Pons (tissue), 1 donor: ENCODE data around the gene TPD52L2.
"Not testable (repeated sequence)": the region's sequence is repeated elsewhere in the genome, so short reads cannot be mapped to it uniquely, and the experiment has no call there.

Experiments
- DNase-seq: peaks from one replicate; pipeline ENCODE4 v3.0.0-alpha.2; 2016; ENCODE audit warnings: low spot score

TPD52L2 gene

GRCh38 chr20:63855363-63856097, 9.5 kb upstream of the TPD52L2 start:
- DNase-seq = no peak

GRCh38 chr20:63856098-63856511, 9.0 kb upstream of the TPD52L2 start:
- DNase-seq = no peak

DNA sequence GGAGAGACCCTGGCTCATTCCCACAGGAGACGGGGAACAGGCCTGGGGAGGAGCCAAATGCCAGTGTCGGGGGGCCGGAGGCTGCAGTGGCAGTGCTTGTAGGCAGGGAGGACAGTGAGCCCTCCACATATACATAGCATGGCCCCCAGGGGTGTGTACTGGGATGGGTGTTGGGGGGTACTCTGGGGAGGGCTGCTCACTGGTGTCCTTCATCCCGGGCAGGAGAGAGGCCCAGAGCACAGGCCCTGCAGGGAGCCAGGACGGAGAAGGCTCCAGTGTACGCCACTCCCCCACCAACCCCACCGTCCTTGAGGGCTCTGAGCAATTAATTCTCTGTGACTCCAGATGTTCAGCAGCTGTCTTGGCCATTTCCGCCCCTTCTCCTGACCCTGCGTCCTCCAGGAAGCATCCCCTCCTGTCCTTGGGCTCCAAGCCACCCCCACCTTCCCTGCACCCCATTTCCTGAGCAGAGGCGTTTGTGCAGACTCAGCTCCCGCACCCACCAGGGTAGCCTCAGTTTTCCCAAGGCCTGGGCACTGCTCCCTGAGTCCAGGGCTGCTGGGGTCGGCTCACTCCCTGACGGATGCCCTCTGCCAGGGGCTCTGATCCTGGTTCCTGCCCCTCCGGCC, 7.2 kb upstream of the TPD52L2 start:
- no peak for DNase-seq

- DNase-seq = no peak
These were observed 6.5 kb upstream of the TPD52L2 start for GRCh38 chr20:63858393-63859165.

- no peak for DNase-seq
These were observed 5.8 kb upstream of the TPD52L2 start for GRCh38 chr20:63859166-63859699.

- peak; percentile 30 for DNase-seq
These were observed 4.6 kb upstream of the TPD52L2 start for GRCh38 chr20:63860325-63861051.

DNA sequence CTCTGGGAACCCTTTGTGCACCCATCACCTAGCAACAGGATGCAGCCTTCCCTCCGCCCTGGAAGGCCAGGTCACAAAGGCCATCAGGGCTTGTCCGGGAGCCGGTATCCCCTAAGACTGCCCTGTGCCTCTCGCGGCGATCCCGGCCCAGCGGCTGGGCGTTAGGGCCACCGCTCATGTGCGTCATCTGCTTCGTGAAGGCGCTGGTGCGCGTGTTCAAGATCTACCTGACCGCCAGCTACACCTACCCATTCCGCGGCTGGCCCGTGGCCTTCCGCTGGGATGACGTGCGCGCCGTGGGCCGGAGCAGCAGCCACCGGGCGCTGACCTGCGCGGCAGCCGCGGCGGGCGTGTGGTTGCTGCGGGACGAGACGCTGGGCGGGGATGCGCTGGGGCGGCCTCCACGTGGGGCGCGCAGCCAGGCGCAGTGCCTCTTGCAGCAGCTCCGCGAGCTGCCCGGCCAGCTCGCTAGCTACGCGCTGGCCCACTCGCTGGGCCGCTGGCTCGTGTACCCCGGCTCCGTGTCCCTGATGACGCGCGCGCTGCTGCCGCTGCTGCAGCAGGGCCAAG, 3.6 kb upstream of the TPD52L2 start, which contains the start of gene ABHD16B:
TSS of gene ABHD16B (plus strand) at position 134 of the 570 bp plus-strand sequence. CDS start at position 177, 43 bp downstream.
- DNase-seq = no peak

GRCh38 chr20:63861981-63862901, 2.8 kb upstream of the TPD52L2 start:
- DNase-seq = no peak

DNA sequence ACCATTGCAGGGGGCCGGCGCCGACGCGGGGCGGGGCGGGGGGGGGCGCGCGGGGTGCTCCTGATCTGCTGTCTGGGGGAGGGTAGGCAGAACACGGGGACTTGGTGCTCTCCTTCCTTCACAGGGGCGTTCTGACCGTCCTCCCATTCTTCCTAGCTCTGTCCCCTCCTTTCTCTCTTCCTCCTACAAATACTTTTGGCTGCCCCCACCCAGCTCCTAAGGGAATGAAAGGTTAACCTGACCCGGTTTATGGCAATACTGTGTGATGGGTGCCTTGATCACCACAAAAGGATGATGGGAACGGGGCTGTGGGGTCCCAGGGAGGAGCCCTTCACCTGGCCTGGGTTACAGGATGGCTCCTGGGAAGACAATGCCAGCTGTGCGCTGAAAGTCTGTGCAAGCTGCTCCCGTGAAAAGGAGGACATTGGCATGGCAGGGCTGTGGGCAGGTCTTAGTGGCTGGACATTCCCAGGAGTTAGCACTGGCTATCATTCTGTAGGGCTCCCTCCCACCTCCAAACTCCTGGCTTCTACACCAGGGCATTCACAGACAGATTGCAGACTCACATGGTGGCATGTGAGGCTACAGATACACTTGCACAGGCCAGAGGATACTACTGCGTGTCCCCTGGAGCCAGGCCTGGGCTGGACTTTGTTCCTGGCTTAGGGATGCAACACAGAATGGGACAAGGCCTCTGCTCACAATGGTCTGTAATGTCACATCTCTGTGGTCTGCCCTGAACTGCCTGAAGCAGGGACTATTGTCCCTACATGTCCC, 1.9 kb upstream of the TPD52L2 start:
- no peak for DNase-seq

- DNase-seq = peak; percentile 77
These were observed 1.1 kb upstream of the TPD52L2 start for GRCh38 chr20:63863798-63864544.

- no peak for DNase-seq
These were observed 509 bp upstream of the TPD52L2 start for GRCh38 chr20:63864545-63864977.

DNA sequence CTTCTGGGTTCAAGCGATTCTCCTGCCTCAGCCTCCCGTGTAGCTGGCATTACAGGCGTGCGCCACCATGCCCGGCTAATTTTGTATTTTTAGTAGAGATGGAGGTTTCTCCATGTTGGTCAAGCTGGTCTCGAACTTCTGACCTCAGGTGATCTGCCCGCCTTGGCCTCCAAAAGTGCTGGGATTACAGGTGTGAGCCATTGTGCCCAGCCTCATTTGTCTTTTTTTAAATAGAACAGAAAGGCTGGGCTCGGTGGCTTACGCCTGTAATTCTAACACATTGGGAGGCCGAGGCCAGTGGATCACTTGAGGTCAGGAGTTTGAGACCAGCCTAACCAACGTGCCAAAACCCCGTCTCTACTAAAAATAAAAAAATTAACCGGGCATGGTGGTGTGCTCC, 2.0 kb downstream of the TPD52L2 start:
- not testable (repeated sequence) for DNase-seq

DNA sequence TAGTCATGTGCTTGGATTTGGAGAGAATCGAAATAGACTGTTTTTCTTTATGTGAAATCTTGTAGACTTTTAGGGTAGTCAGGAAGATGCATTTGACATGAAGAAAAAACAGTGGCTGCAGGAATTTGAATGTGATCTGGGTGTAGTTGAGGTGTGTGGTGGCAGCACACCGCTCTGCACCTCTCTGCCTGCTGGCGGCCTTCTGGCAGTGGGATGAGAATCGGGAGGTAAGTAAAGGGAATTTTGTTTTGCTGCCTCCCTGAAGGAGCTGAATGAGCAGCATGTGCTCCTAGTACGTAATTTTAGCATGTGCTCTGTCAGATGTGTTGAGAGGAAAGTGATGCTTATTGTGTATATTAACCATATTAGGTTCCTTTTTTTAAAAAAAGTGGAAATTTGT, 3.2 kb downstream of the TPD52L2 start:
- DNase-seq = no peak

DNA sequence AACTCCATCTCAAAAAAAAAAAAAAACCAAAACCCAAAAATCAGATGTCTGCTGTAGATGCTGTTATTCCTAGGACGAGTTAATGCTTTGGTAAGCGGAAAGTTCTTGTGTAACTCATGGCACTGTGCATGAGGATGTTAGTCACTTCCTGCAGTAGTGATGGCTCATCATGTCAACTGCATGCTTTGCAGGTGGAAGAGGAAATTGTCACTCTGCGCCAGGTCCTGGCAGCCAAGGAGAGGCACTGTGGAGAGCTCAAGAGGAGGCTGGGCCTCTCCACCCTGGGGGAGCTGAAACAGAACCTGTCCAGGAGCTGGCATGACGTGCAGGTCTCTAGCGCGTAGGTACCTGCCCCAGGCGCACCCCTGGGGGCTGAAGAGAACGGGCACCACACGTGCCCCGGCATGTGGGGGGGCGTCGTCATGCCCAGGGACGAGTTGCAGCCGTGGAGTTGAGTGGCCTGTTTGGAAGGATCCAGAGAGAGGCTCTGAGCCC, 8.5 kb downstream of the TPD52L2 start:
- peak; percentile 77 for DNase-seq

DNA sequence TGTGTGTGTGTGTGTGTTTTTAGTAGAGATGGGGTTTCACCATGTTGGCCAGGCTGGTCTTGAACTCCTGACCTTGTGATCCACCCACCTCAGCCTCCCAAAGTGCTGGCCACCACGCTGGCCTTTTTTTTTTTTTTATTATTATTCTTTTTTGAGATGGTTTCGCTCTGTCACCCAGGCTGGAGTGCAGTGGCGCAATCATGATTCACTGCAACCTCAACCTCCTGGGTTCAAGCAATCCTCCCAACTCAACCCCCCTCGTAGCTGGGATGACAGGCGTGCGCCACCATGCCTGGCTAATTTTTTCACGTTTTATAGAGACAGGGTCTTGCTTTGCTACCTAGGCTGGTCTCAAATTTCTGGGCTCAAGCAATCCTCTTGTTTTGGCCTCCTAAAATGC, 9.2 kb downstream of the TPD52L2 start:
- DNase-seq = not testable (repeated sequence)

DNA sequence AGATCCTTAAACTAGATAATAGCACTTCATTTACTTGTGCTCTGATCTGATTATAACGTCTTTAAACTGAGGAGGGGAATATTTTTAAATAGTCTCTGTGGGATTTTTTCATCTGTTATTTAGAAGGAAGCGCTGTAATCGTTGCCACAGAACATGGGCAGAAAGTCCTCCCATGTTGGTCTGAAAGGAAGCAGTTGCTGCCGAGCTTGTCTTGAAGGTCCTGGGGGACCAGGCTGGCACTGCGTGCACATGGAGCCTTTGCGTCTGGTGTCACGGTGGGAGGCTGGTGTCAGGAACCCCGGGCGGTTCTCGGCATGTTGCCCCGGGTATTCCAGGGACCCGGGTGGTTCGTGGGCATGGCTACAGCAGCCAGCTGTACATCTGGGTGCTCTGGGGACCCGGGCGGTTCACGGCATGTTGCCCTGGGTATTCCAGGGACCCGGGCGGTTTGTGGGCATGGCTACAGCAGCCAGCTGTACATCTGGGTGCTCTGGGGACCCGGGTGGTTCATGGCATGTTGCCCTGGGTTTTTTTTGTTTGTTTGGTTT, 11.5 kb downstream of the TPD52L2 start:
- DNase-seq = no peak

- DNase-seq = no peak
These were observed 12.8 kb downstream of the TPD52L2 start for GRCh38 chr20:63877755-63878470.
